Right forelimb (tissue), 1 donor: ENCODE data around the gene RPH3AL.

Source experiments
- DNase-seq: peaks from one replicate; pipeline ENCODE4 v3.0.0-alpha.2; 2018

The RPH3AL gene

GRCh38 chr17:313911-314613, 38.5 kb downstream of the RPH3AL start:
- no peak for DNase-seq

DNA sequence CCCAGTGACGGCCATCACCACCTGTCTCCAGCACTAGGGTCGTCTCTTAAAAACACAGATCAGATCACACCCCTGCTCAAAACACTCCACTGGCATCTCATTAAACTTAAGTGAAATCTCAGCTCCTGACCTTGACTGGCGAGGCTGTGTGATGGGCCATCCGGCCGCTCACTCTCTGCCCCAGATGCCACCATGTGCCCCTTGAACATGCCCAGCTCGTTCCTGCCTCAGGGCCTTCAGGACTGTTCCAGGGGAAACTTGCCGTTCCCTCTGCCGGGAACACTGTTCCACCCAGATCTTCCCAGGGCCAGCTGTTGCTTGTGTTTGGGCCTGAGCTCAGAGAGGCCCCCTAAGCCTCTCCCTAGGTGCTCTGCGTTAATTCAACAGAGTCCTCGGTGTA, 39.4 kb downstream of the RPH3AL start:
- DNase-seq = no peak

- DNase-seq = no peak
Measured at GRCh38 chr17:312476-313148, 40.0 kb downstream of the RPH3AL start.

DNA sequence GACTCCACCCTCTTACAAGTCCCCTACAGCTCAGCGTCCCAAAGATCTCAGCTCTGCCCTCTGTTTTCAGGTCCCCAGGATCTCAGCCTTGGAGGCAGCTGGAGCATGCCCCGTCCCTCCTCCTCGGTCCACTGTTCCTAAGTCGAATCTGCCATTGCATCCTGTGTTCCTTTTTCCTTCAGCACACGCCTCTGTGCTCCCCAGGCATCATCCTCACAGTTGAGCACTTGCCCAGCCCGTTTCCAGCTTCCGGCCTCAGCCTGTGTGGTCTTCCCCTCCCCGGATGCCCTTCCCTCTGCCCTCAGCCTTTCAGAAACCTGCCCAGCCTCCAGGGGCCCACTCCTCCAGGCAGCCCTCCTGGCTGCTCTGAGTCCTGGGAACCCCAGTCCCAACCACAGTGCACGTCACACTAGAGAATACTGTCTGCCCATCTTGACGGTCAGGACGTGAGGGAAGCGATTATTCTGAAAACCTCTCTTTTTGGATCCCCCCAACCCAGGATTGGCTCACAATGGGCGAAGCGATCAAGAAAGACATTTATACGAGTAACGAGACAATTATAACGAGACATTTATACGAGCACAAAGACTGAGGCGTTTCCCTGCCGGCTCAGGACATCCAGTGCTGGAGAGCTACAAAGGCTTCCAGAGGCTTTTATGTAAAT, 41.4 kb downstream of the RPH3AL start:
- no peak for DNase-seq

- DNase-seq = no peak
Measured at GRCh38 chr17:310111-311010, 42.2 kb downstream of the RPH3AL start.

DNA sequence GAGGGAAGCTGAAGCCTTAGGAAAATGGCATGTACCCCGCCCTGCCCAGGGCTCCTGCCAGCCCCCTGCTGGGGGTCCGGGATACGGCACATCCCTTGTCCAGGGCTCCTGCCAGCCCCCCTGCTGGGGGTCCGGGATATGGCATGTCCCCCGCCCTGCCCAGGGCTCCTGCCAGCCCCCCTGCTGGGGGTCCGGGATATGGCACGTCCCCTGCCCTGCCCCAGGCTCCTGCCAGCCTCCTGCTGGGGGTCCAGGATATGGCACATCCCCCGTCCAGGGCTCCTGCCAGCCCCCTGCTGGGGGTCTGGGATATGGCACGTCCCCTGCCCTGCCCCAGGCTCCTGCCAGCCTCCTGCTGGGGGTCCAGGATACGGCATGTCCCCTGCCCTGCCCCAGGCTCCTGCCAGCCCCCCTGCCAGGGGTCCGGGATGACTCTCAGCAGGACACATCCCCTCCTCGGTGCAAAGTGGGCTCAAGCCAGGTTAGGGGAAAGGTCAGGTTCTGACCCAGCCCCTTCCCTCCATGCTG, 43.2 kb downstream of the RPH3AL start:
- peak; percentile 79 for DNase-seq

DNA sequence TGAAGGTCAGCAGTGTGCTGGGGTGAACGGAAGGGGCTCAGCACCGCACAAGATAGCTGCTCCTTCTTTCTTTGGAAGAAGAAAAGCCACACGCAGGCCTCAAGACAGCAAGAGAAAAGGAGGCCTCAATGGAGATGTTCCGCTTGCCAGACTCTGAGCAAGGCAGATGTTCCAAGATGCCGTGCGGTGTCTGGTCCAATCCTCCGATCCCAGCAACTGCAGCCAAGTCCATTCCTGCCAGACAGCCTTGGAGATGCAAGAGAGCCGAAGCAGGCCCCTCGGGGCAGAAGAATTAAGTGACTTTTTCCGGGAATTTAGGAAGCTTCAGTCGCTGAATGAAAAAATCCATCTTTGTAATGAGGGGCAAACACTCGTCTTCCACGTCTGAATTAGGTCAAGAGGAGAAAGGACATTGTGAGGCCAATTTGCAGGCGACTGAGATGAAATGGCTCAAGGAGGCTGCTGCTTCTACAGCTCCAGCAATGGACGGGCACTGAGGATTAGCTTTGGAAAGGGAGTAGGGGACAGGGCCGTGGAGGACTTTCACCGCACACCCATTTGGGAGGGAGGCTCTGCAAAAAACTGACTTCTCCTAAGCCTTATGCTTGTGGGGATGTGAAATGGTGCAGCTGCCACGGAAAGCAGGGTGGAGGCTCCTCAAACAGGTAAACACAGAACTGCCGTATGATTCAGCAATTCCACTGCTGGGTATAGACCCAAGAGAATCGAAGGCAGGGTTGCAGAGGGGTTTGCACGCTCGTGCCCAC, 44.7 kb downstream of the RPH3AL start:
- peak; percentile 74 for DNase-seq

- DNase-seq = no peak
Measured at GRCh38 chr17:307295-307691, 45.3 kb downstream of the RPH3AL start.

DNA sequence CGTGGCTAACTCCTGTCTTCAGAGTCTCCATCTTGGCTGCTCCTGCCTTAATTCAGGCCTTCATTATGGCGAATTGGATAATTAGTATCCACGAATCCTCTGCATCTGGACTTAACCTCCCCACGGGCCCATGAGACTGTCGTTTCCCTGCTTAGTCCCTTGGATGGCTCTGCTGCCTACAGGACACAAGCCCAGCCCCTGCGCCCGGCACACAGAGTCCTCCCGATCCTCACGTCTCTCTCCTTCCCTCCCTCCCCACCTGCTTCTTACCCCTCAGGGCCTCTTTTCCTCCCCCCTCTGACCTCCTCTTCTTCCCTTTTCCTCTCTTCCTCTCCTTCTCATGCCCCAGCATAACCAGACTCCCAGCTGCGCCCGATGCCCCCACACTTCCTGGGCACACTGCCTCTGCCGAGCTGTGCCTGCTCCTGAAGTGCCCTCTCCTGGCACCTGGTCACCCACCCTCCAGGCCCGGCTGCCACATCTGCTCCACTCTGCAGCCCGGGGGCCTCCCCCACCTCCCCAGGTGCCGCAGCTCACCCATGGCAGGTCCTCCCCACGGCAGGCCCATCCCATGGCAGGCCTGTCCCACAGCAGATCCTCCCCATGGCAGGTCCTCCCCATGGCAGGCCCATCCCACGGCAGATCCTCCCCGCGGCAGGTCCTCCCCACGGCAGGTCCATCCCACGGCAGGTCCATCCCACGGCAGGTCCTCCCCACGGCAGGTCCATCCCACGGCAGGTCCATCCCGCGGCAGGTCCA, 45.9 kb downstream of the RPH3AL start:
- DNase-seq = no peak

GRCh38 chr17:306116-306515, 46.5 kb downstream of the RPH3AL start:
- DNase-seq = no peak

GRCh38 chr17:305090-305976, 47.3 kb downstream of the RPH3AL start:
- no peak for DNase-seq

DNA sequence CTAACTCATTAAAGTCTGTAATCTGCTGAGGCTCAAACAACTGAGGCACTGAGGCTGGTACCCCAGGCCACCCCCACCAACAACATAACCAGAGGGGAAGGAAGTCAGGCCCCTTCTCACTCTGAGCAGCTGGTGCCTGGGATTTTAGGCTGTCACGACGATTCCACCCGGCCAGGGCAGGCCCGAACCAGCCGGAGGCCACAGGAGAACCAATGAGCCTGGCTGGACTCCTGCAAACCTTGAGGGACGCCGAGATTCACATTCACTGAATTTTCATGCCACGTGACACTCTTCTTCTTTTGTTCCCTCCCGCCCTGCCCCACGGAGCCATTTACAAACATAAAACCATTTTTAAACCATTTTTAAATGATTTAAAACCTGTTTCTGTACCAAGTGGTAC, 48.1 kb downstream of the RPH3AL start:
- no peak for DNase-seq

DNA sequence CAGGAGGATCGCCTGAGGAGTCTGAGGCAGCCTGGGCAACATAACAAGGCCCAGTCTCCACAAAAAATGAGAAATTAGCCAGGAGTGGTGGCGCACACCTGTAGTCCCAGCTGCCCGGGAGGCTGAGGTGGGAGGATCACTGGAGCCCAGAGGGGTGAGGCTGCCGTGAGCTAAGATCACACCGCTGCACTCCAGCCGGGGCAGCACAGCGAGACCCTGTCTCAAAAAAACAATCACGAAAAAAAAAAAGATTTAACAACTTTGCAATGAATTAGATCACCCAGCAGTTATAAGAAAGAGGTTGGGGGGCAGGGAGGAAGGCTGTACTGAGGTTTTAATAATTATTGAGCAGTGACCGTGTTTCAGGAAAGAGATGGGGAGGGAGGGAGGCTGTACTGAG, 49.4 kb downstream of the RPH3AL start:
- no peak for DNase-seq

- no peak for DNase-seq
Measured at GRCh38 chr17:302300-302698, 50.3 kb downstream of the RPH3AL start.

DNA sequence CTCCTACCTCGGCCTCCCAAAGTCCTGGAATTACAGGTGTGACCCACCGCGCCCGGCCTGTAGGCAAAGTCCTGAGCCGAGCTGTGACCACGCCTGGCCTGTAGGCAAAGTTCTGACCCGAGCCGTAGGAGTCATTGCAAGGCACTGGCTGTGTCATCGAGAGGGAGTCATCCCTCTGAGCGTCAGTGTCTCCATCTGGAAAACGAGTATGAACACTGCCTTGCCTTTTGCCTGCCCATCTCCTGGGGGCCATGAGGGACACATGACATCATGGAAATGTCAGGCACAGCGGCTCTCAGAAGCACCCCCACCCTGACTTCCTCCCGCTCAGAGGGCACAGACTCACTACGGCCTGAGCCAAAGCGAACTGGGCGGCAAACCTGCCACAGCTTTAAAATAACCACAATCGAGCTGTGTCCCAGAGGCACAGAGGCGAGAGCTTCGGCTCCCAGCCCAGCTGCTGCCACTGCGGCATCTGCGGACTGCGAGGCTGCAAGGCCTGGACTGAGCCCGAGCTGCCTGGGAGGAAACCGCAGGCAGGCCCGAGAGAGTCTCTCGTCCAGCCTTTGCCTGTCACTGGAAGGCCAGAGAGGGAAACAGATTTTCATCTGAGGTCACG, 50.8 kb downstream of the RPH3AL start:
- DNase-seq = peak; percentile 70

DNA sequence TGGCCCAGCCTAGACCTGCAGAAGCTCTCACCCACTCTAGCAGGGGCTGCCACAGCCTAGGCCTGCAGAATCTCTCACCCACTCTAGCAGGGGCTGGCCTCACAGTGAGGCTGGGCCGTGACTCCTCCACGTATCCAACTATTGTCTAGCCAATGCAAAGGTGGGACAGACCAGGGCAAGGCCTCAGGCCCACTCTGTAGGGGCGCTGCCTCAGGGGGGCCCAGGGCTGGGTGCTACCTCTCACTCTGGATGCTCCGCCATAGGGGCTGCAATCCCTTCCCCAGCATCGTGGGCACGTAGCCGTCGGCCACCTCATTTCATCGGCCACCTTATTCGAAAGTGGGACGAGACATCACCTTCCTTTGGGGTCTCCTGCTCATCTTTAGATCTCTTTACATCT, 51.7 kb downstream of the RPH3AL start:
- DNase-seq = no peak

DNA sequence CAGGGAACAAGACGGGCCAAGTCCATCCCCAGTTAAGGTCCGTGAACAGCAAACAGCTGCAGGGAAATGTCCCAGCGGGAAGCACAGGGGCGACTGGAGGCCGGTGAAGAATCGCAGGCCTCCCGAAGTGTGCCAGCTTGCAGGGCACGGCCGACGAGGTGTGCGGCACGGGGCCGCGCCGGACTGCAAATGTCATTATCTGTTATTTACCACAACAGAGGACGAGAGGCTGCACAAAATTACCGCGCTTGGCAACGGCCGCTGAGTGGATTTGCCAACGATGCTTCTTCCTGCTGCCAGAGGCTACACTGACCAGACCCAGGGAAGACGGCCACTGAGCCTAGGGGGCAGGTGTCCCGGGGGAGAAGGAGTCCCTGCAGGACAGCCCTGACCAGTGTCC, 53.1 kb downstream of the RPH3AL start:
- DNase-seq = no peak

GRCh38 chr17:298791-299450, 53.7 kb downstream of the RPH3AL start:
- DNase-seq = no peak

- DNase-seq = no peak
Measured at GRCh38 chr17:297758-298157, 54.8 kb downstream of the RPH3AL start.
